Body of pancreas (tissue), 4 donors: ENCODE results near the gene PCDHGA4. TPM values are rescaled to one million over a fixed set of nuclear protein-coding genes. Genes with fewer than 3 reads are reported as not detected.
A peak's percentile ranks its signal among the peaks of the same experiment; 100 is the strongest.
"Not testable (repeated sequence)": the region's sequence is repeated elsewhere in the genome, so short reads cannot be mapped to it uniquely, and the experiment has no call there.

Experiments
- ATAC-seq: fragments of 150-250 bp; one replicate; pipeline ENCODE4 v1.9.1; 2016
- DNase-seq, 4 donors: peaks; one replicate each; pipeline ENCODE4 v3.0.0-alpha.2; 2019
- H3K27ac ChIP-seq, 4 donors: fragments of 200-600 bp; sonication (generic); 1 replicate in 3 of 4; 2 replicates in 1 of 4; pipeline versions ENCODE4 v1.5.1 to v1.6.1; 2016 to 2019; ENCODE audit warnings: mild to moderate bottlenecking in 1 of 4, mixed read lengths in 1 of 4, moderate library complexity in 1 of 4
- H3K27me3 ChIP-seq, 2 donors: fragments of 200-600 bp; sonication (generic); one replicate each; pipeline ENCODE4 v1.6.0; 2016; ENCODE audit warnings: mild to moderate bottlenecking in 1 of 2
- H3K36me3 ChIP-seq, 2 donors: fragments of 200-600 bp; sonication (generic); replicated peaks in 1 of 2; 2 replicates each; pipeline ENCODE4 v1.5.1; 2016; ENCODE audit warnings: low read depth in 2 of 2; ENCODE audit not compliant: insufficient read depth in 1 of 2
- H3K4me1 ChIP-seq: fragments of 200-600 bp; sonication (generic); one replicate; pipeline ENCODE4 v1.6.0; 2016
- H3K4me3 ChIP-seq, 2 donors: fragments of 200-600 bp; sonication (generic); 1 replicate in 1 of 2; 2 replicates in 1 of 2; pipeline ENCODE4 v1.5.1; 2016 to 2019
- H3K9me3 ChIP-seq, 3 donors: fragments of 200-600 bp; sonication (generic); 1 replicate in 2 of 3; 2 replicates in 1 of 3; pipeline ENCODE4 v1.5.1; 2016
- POLR2A ChIP-seq, 3 donors: fragments of 450-650 bp; IDR thresholded peaks; one replicate each; pipeline ENCODE4 v1.6.1; 2016; ENCODE audit warnings: antibody characterized with exemption in 3 of 3, mild to moderate bottlenecking in 2 of 3
- WGBS, 2 donors: methylation state at CpG; one replicate each; pipeline ENCODE4 v1.1.5; 2017; 5-methylcytosine and 5-hydroxymethylcytosine counted together
- intact Hi-C: fragments of 100-400 bp; cut with DNase I; formaldehyde crosslinking; loops from one replicate; pipeline ENCODE4 v1.15.1; 2023
- total RNA-seq, 2 donors: library from RNA; depleted of rRNA; stranded (reverse); fragments of >200 nt; gene quantifications; one replicate each; pipeline ENCODE4 v1.1.0, GENCODE V29; 2016
- TF ChIP-seq, protein P1 (sequence below), 7 experiments: fragments of 450-650 bp in 4 of 7; fragments of 200-600 bp in 3 of 7; sonication (generic) in 3 of 7; IDR thresholded peaks; one replicate each; pipeline ENCODE4 v1.5.1; 2016 to 2019; ENCODE audit warnings: antibody characterized with exemption in 7 of 7

PCDHGA4 gene
- total RNA-seq, 2 donors from 2014 or later, result 6.7 to 10.9 TPM

DNA sequence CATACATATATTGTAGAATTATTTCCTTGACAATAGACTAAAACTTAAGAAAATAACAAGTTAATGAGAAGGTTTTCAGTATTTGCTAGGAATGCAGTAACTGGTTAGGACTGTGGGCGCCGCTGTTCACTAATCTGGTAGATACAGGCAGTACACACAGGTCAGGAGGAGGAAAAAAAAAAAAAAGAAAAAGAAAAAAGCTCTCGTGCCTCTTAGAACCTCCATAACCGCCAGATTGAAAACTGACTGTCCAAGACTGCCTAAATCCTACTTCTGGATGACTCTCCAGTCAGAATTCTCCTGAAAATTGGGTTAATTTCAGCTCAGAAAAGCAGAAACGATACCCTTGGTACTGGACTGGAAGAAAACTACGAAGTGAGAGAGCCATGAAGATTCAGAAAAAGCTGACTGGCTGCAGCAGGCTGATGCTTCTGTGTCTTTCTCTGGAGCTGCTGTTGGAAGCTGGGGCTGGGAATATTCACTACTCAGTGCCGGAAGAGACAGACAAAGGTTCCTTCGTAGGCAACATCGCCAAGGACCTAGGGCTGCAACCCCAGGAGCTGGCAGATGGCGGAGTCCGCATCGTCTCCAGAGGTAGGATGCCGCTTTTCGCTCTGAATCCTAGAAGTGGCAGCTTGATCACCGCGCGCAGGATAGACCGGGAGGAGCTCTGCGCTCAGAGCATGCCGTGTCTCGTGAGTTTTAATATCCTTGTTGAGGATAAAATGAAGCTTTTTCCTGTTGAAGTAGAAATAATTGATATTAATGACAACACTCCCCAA is 24.3 kb upstream of the PCDHGA4 start, which contains the start of gene PCDHGA1:
TSS of gene PCDHGA1 (plus strand) at position 216 of the 782 bp plus-strand sequence.
- no peaks in the 10 kb centered on the region for H3K36me3 ChIP-seq
- H3K27ac ChIP-seq, result no peak within 1 kb of the TSS
- H3K4me3 ChIP-seq, result no peak within 1 kb of the TSS
- DNase-seq (peak in 2 of 4 donors; percentile 31 to 48), ATAC-seq (peak; percentile 50)
- H3K27me3 ChIP-seq, result no peaks in the 10 kb centered on the region
- intact Hi-C loops, result no loop called here
- peaks cover 0 to 32% (median 0%) of the 10 kb centered on the region in 3 donors for H3K9me3 ChIP-seq
- H3K4me1 ChIP-seq, result no peaks in the 10 kb centered on the region
- 16 to 21% methylated on average over 20 to 21 of the region's 21 CpGs for WGBS, 2 donors
- no peak for TF ChIP-seq POLR2A (IDR thresholded peaks at IDR 0.05)
- TF ChIP-seq, protein P1, sequence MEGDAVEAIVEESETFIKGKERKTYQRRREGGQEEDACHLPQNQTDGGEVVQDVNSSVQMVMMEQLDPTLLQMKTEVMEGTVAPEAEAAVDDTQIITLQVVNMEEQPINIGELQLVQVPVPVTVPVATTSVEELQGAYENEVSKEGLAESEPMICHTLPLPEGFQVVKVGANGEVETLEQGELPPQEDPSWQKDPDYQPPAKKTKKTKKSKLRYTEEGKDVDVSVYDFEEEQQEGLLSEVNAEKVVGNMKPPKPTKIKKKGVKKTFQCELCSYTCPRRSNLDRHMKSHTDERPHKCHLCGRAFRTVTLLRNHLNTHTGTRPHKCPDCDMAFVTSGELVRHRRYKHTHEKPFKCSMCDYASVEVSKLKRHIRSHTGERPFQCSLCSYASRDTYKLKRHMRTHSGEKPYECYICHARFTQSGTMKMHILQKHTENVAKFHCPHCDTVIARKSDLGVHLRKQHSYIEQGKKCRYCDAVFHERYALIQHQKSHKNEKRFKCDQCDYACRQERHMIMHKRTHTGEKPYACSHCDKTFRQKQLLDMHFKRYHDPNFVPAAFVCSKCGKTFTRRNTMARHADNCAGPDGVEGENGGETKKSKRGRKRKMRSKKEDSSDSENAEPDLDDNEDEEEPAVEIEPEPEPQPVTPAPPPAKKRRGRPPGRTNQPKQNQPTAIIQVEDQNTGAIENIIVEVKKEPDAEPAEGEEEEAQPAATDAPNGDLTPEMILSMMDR (IDR thresholded peaks at IDR 0.05), result peak in 4 of 7 experiments; percentile 9 to 41 (median 24)

DNA sequence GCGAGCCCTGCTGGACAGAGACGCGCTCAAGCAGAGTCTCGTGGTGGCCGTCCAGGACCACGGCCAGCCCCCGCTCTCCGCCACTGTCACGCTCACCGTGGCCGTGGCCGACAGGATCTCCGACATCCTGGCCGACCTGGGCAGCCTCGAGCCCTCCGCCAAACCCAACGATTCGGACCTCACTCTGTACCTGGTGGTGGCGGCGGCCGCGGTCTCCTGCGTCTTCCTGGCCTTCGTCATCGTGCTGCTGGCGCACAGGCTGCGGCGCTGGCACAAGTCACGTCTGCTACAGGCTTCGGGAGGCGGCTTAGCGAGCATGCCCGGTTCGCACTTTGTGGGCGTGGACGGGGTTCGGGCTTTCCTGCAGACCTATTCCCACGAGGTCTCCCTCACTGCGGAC is 22.2 kb upstream of the PCDHGA4 start:
- H3K27me3 ChIP-seq, H3K27ac ChIP-seq, H3K4me3 ChIP-seq, H3K36me3 ChIP-seq, H3K4me1 ChIP-seq, DNase-seq, ATAC-seq, intact Hi-C loops: not testable (repeated sequence)
- 11 to 28% methylated on average over 4 to 34 of the region's 39 CpGs for WGBS, 2 donors
- peaks cover 0 to 36% (median 0%) of the 10 kb centered on the region in 3 donors for H3K9me3 ChIP-seq

DNA sequence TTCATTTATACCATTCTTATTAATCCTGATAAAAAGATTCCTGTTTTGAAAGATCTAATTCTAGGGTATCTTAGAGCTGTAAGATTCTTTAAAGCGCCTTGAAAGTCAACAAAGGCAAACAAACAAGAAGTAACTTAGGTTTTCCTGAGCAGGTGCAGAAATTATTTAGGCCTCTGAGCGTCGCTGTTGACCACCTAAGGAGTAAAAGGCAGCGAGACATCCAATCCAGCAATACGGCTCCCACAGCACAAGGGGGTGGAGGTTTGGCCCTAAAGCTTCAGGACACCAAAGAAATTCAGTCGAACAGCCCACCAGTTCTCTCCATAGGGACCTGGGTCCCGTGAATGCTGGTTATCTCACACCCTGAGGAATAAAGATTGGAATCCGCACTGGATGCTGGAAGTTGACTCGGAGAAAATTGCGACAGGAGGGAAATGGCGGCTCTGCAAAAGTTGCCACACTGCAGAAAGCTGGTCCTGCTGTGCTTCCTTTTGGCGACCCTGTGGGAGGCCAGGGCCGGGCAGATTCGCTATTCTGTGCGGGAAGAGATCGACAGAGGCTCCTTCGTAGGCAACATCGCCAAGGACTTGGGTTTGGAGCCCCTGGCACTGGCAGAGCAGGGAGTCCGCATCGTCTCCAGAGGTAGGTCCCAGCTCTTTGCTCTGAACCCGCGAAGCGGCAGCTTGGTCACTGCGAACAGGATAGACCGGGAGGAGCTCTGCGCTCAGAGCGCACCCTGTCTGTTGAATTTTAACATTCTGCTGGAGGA is 16.1 kb upstream of the PCDHGA4 start, which contains the start of gene PCDHGA2:
TSS of gene PCDHGA2 (plus strand) at position 223 of the 769 bp plus-strand sequence.
- TF ChIP-seq, protein P1 (IDR thresholded peaks at IDR 0.05), result peak in 5 of 7 experiments; percentile 26 to 50 (median 40)
- TF ChIP-seq POLR2A (IDR thresholded peaks at IDR 0.05), result no peak
- DNase-seq (peak in 3 of 4 donors; percentile 27 to 51 (median 37)), ATAC-seq (no peak)
- 5 to 16% methylated on average over 26 to 27 of the region's 27 CpGs for WGBS, 2 donors
- Histone ChIP-seq H3K27ac (no peak within 1 kb of the TSS), H3K4me3 (no peak within 1 kb of the TSS), H3K4me1 (no peaks in the 10 kb centered on the region), H3K36me3 (no peaks in the 10 kb centered on the region), H3K9me3 (peaks cover 0 to 47% (median 0%) of the 10 kb centered on the region in 3 donors), H3K27me3 (no peaks in the 10 kb centered on the region)
- intact Hi-C loops, result no loop called here

DNA sequence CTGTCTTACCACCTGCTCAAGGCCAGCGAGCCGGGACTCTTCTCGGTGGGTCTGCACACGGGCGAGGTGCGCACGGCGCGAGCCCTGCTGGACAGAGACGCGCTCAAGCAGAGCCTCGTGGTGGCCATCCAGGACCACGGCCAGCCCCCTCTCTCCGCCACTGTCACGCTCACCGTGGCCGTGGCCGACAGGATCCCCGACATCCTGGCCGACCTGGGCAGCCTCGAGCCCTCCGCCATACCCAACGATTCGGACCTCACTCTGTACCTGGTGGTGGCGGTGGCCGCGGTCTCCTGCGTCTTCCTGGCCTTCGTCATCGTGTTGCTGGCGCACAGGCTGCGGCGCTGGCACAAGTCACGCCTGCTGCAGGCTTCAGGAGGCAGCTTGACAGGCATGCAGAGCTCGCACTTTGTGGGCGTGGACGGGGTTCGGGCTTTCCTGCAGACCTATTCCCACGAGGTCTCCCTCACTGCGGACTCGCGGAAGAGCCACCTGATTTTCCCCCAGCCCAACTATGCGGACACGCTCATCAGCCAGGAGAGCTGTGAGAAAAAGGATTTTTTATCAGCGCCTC is 14.0 kb upstream of the PCDHGA4 start:
- H3K36me3 ChIP-seq, DNase-seq, H3K27ac ChIP-seq, intact Hi-C loops, H3K4me1 ChIP-seq, H3K27me3 ChIP-seq, ATAC-seq, H3K4me3 ChIP-seq: not testable (repeated sequence)
- WGBS, 2 donors, result 42 to 72% methylated on average over 14 to 45 of the region's 45 CpGs
- peaks cover 0 to 55% (median 4%) of the 10 kb centered on the region in 3 donors for H3K9me3 ChIP-seq

DNA sequence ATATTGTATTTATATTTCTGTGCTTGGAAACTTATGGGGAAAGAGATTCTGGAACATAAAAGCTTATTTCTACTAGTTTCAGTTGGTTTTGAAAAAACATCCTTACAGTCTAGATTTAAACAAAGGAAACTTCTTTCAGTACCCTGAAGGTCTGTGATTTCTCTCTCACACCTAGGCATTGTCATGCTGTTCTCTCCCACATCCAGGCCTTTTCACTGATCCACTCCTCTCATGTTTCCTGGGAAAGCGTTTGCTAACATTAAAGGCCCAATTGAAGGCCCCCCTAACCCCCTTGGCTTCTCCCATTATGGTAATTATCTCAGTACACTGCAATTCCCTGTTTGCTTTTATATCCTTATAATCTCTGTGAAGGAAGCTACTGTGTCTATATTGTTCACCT is 12.0 kb upstream of the PCDHGA4 start:
- no peaks in the 10 kb centered on the region for H3K4me1 ChIP-seq
- H3K9me3 ChIP-seq, result peaks cover 0 to 50% (median 4%) of the 10 kb centered on the region in 3 donors
- no peak overlapping the region for H3K4me3 ChIP-seq
- no peaks in the 10 kb centered on the region for H3K27me3 ChIP-seq
- no peaks in the 10 kb centered on the region for H3K36me3 ChIP-seq
- intact Hi-C loops, result no loop called here
- TF ChIP-seq, protein P1 (IDR thresholded peaks at IDR 0.05), result no peak
- no peak for TF ChIP-seq POLR2A (IDR thresholded peaks at IDR 0.05)
- ATAC-seq (no peak), DNase-seq (no peak)
- H3K27ac ChIP-seq, result no peak overlapping the region
- WGBS, 2 donors, result 8 to 24% methylated on average over 1 of the region's 1 CpG
